Brain microvascular endothelial cell (primary cell): Measurements from ENCODE around the gene STMN1.
A peak's percentile ranks its signal among the peaks of the same experiment; 100 is the strongest.

ENCODE experiments used
- DNase-seq: peaks from one replicate; pipeline ENCODE4 v3.0.0-alpha.2; 2020
- H3K27ac ChIP-seq: fragments of 250-450 bp; sonication (Bioruptor Pico); 2 replicates; pipeline ENCODE4 v1.5.1; 2020; ENCODE audit warnings: mild to moderate bottlenecking, moderate library complexity
- H3K27me3 ChIP-seq: fragments of 250-450 bp; sonication (Bioruptor Pico); replicated peaks from 2 replicates; pipeline ENCODE4 v1.5.1; 2020; ENCODE audit warnings: mild to moderate bottlenecking
- H3K36me3 ChIP-seq: fragments of 250-450 bp; sonication (Bioruptor Pico); replicated peaks from 2 replicates; pipeline ENCODE4 v1.5.1; 2020; ENCODE audit warnings: mild to moderate bottlenecking
- H3K4me3 ChIP-seq: 2 replicates; pipeline ENCODE4 v1.5.1; 2011; ENCODE audit warnings: low read depth, mild to moderate bottlenecking, control low read depth, low read length, moderate library complexity
- CTCF ChIP-seq: IDR thresholded peaks from 2 replicates; pipeline ENCODE4 v1.5.1; 2011; ENCODE audit warnings: low read depth, mild to moderate bottlenecking, moderate library complexity, low read length, control low read depth, inconsistent platforms; ENCODE audit errors: missing control alignments
- in situ Hi-C: cut with HindIII; loops from 2 replicates; pipeline ENCODE4 v1.10.0; 2017; ENCODE audit warnings: low sequenced_read_pairs, low pct_ligation_motif_present

Gene STMN1

GRCh38 chr1:25914074-25914995 lies 8.1 kb upstream of the STMN1 start:
- H3K4me3 ChIP-seq = no peak overlapping the region
- no peak for DNase-seq
- TF ChIP-seq CTCF = no peak
- H3K36me3 ChIP-seq = no peaks in the 10 kb centered on the region
- in situ Hi-C loops = no loop called here
- H3K27ac ChIP-seq = no peak overlapping the region
- no peaks in the 10 kb centered on the region for H3K27me3 ChIP-seq

- TF ChIP-seq CTCF = no peak
- H3K36me3 ChIP-seq = no peaks in the 10 kb centered on the region
- DNase-seq = no peak
- in situ Hi-C loops = no loop called here
- H3K27me3 ChIP-seq = no peaks in the 10 kb centered on the region
- no peak overlapping the region for H3K27ac ChIP-seq
- H3K4me3 ChIP-seq = no peak overlapping the region
Measured at GRCh38 chr1:25913206-25913605, 7.0 kb upstream of the STMN1 start.

GRCh38 chr1:25912076-25912831 lies 6.0 kb upstream of the STMN1 start:
- no peak for TF ChIP-seq CTCF
- H3K36me3 ChIP-seq = no peaks in the 10 kb centered on the region
- H3K4me3 ChIP-seq = no peak overlapping the region
- in situ Hi-C loops = no loop called here
- peak; percentile 62 for DNase-seq
- peak overlapping the region; percentile 62 for H3K27ac ChIP-seq
- no peaks in the 10 kb centered on the region for H3K27me3 ChIP-seq

GRCh38 chr1:25911162-25911561 lies 4.9 kb upstream of the STMN1 start:
- Histone ChIP-seq H3K27ac (no peak overlapping the region), H3K4me3 (no peak overlapping the region), H3K36me3 (no peaks in the 10 kb centered on the region), H3K27me3 (no peaks in the 10 kb centered on the region)
- no peak for DNase-seq
- TF ChIP-seq CTCF = no peak
- in situ Hi-C loops = no loop called here

GRCh38 chr1:25909040-25909439 lies 2.8 kb upstream of the STMN1 start:
- H3K27ac ChIP-seq = no peak overlapping the region
- no peak overlapping the region for H3K4me3 ChIP-seq
- H3K36me3 ChIP-seq = no peaks in the 10 kb centered on the region
- in situ Hi-C loops = no loop called here
- no peak for DNase-seq
- TF ChIP-seq CTCF = no peak
- no peaks in the 10 kb centered on the region for H3K27me3 ChIP-seq
